ENCODE data around the gene KIF18A.

KIF18A gene

DNA sequence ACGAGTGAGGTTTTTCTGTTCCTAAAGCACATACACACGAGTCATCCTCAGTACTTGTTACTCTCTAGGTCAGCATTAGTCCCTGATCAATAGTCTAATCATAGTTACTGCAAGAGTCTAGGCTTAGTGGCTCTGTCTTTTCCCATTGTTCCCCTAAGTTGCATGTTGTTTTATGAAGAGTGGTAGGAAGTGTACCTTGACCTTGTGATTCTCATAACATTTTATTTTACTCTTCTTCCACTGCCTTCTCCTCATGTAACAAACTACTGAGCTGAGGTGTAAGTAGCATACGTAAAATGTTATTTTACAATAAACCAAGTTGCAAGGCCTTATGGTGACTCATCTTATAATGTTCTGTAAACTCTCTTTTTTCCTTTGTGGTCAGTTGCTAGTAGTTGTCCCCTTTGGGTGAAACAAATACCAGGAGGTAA, 15.2 kb upstream of the KIF18A start:
- H3K4me3 ChIP-seq (ENCODE audit: control insufficient read depth in 1 of 7, extremely low read depth in 1 of 7, insufficient read depth in 4 of 7, low read depth in 2 of 7, low read length in 6 of 7), result no peak overlapping the region
- WGBS (ENCODE audit: insufficient coverage), result no CpG with 5 or more reads among the region's 3 CpGs
- CTCF ChIA-PET, result interaction anchor here (1.7 kb wide), 1 partner anchor 12 kb away, joined by 5 read pairs; no protein-coding TSS in a partner anchor
- no peak for DNase-seq
- H3K27me3 ChIP-seq (replicated peaks in 2 of 5; ENCODE audit: control insufficient read depth in 4 of 5, insufficient read depth in 5 of 5, low read length in 4 of 5), result no peaks in the 10 kb centered on the region
- peaks cover 0 to 14% (median 5%) of the 10 kb centered on the region in 4 experiments for H3K36me3 ChIP-seq (ENCODE audit: control insufficient read depth in 4 of 4, insufficient read depth in 4 of 4, low read length in 3 of 4)
- no peaks in the 10 kb centered on the region for H3K4me1 ChIP-seq (ENCODE audit: control extremely low read depth in 1 of 4, control insufficient read depth in 4 of 4, insufficient read depth in 4 of 4, low read length in 3 of 4)
- POLR2A ChIA-PET, result no interaction called here
- no peaks in the 10 kb centered on the region for H3K9me3 ChIP-seq (ENCODE audit: control extremely low read depth in 1 of 5, control insufficient read depth in 4 of 5, insufficient read depth in 2 of 5, low read depth in 1 of 5, low read length in 4 of 5)
- H3K27ac ChIP-seq (ENCODE audit: insufficient read depth in 1 of 2, low read depth in 1 of 2, low read length in 2 of 2, poor library complexity in 1 of 2, severe bottlenecking in 2 of 2), result no peak overlapping the region

DNA sequence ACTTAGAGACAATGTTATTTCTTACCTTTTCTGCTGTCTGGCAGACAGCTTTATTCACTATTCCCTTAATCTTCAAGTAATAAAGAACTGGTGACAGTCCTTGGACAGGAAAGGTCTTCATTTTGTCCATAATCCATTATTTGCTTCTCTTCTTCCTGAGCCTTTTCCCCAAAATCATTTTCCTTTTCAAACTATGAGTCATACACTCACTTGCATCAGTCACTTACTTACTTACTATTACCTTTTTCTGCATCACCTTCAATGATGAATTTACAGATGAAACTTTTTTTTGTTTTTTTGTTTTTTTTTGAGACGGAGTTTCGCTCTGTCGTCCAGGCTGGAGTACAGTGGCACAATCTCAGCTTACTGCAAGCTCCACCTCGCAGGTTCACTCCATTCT, 9.8 kb upstream of the KIF18A start:
- no peak for DNase-seq
- no peak overlapping the region for H3K4me3 ChIP-seq (ENCODE audit: control insufficient read depth in 1 of 7, extremely low read depth in 1 of 7, insufficient read depth in 4 of 7, low read depth in 2 of 7, low read length in 6 of 7)
- H3K36me3 ChIP-seq (ENCODE audit: control insufficient read depth in 4 of 4, insufficient read depth in 4 of 4, low read length in 3 of 4), result peaks cover 3 to 15% (median 5%) of the 10 kb centered on the region in 4 experiments
- no peaks in the 10 kb centered on the region for H3K27me3 ChIP-seq (replicated peaks in 2 of 5; ENCODE audit: control insufficient read depth in 4 of 5, insufficient read depth in 5 of 5, low read length in 4 of 5)
- H3K9me3 ChIP-seq (ENCODE audit: control extremely low read depth in 1 of 5, control insufficient read depth in 4 of 5, insufficient read depth in 2 of 5, low read depth in 1 of 5, low read length in 4 of 5), result no peaks in the 10 kb centered on the region
- WGBS (ENCODE audit: insufficient coverage), result 100% methylated on average over 3 of the region's 4 CpGs
- H3K4me1 ChIP-seq (ENCODE audit: control extremely low read depth in 1 of 4, control insufficient read depth in 4 of 4, insufficient read depth in 4 of 4, low read length in 3 of 4), result no peaks in the 10 kb centered on the region
- ChIA-PET CTCF (interaction anchor here (1.3 kb wide), 1 partner anchor 10 kb away, joined by 4 read pairs; the partner anchor contains the start of genes KIF18A and METTL15), POLR2A (no interaction called here)
- H3K27ac ChIP-seq (ENCODE audit: insufficient read depth in 1 of 2, low read depth in 1 of 2, low read length in 2 of 2, poor library complexity in 1 of 2, severe bottlenecking in 2 of 2), result no peak overlapping the region

DNA sequence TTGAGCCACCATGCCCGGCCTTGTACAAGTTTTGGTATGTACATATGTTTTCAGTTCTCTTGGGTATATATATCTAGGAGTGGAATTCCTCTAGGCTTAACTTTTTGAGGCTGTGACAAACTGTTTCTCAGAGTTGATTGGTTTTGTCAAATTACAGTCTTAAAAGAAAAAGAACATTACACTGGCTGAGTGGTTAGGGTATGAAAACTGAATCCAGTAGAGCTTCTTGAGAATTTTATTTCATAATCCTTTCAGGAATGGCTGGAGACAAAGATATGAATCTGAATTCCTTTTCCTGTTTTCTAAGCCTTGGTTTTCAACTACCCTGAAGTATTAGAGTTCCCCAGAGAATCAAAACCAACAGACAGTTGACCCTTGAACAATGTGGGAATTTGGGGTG, 6.8 kb upstream of the KIF18A start:
- Histone ChIP-seq H3K36me3 (ENCODE audit: control insufficient read depth in 4 of 4, insufficient read depth in 4 of 4, low read length in 3 of 4) (peaks cover 3 to 15% (median 5%) of the 10 kb centered on the region in 4 experiments), H3K27ac (ENCODE audit: insufficient read depth in 1 of 2, low read depth in 1 of 2, low read length in 2 of 2, poor library complexity in 1 of 2, severe bottlenecking in 2 of 2) (no peak overlapping the region), H3K4me3 (ENCODE audit: control insufficient read depth in 1 of 7, extremely low read depth in 1 of 7, insufficient read depth in 4 of 7, low read depth in 2 of 7, low read length in 6 of 7) (no peak overlapping the region), H3K9me3 (ENCODE audit: control extremely low read depth in 1 of 5, control insufficient read depth in 4 of 5, insufficient read depth in 2 of 5, low read depth in 1 of 5, low read length in 4 of 5) (no peaks in the 10 kb centered on the region), H3K27me3 (replicated peaks in 2 of 5; ENCODE audit: control insufficient read depth in 4 of 5, insufficient read depth in 5 of 5, low read length in 4 of 5) (no peaks in the 10 kb centered on the region), H3K4me1 (ENCODE audit: control extremely low read depth in 1 of 4, control insufficient read depth in 4 of 4, insufficient read depth in 4 of 4, low read length in 3 of 4) (peaks cover 4 to 13% (median 7%) of the 10 kb centered on the region in 4 experiments)
- WGBS (ENCODE audit: insufficient coverage), result no CpG with 5 or more reads among the region's 1 CpG
- ChIA-PET POLR2A (no interaction called here), CTCF (no interaction called here)
- DNase-seq, result no peak

DNA sequence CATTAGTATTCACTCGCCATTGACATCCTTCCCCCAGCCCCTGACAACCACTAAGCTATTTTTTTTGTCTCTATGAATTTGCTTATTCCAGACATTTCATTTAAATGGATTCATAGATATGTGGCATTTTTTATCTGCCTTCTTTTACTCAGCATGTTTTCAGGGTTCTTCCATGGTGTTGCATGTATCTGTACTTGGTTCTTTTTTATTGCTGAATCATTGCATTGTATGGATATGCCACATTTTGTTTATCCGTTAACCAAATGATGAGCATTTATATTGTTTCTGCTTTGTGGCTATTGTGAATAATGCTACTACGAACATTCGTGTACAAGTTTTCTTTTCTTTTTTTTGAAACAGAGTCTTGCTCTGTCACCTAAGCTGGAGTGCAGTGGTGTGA, 6.2 kb upstream of the KIF18A start:
- H3K4me1 ChIP-seq (ENCODE audit: control extremely low read depth in 1 of 4, control insufficient read depth in 4 of 4, insufficient read depth in 4 of 4, low read length in 3 of 4), result peaks cover 6 to 20% (median 11%) of the 10 kb centered on the region in 4 experiments
- DNase-seq, result no peak
- 100% methylated on average over 2 of the region's 4 CpGs for WGBS (ENCODE audit: insufficient coverage)
- ChIA-PET CTCF (no interaction called here), POLR2A (no interaction called here)
- H3K27ac ChIP-seq (ENCODE audit: insufficient read depth in 1 of 2, low read depth in 1 of 2, low read length in 2 of 2, poor library complexity in 1 of 2, severe bottlenecking in 2 of 2), result no peak overlapping the region
- no peak overlapping the region for H3K4me3 ChIP-seq (ENCODE audit: control insufficient read depth in 1 of 7, extremely low read depth in 1 of 7, insufficient read depth in 4 of 7, low read depth in 2 of 7, low read length in 6 of 7)
- no peaks in the 10 kb centered on the region for H3K9me3 ChIP-seq (ENCODE audit: control extremely low read depth in 1 of 5, control insufficient read depth in 4 of 5, insufficient read depth in 2 of 5, low read depth in 1 of 5, low read length in 4 of 5)
- H3K27me3 ChIP-seq (replicated peaks in 2 of 5; ENCODE audit: control insufficient read depth in 4 of 5, insufficient read depth in 5 of 5, low read length in 4 of 5), result no peaks in the 10 kb centered on the region
- peaks cover 3 to 15% (median 5%) of the 10 kb centered on the region in 4 experiments for H3K36me3 ChIP-seq (ENCODE audit: control insufficient read depth in 4 of 4, insufficient read depth in 4 of 4, low read length in 3 of 4)

DNA sequence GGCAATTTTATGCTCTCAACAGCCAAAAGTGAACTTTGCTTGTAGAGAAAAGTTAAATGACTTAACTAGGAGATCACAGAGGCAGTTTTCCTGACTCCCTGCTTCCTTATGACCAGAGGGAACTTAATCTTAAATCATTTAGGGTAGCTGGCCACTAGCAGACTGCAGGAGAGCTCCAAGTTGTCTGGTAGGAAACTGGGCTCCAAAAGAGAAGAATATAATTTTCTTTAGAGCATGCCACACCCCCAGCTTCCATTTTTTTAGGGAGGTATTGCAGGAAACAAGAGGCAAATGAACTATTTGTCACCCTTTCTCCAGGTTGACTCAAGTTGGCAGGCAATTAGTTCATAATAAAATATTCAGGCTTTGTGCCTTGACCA, 2.9 kb upstream of the KIF18A start:
- Histone ChIP-seq H3K36me3 (ENCODE audit: control insufficient read depth in 4 of 4, insufficient read depth in 4 of 4, low read length in 3 of 4) (peaks cover 3 to 13% (median 3%) of the 10 kb centered on the region in 4 experiments), H3K4me3 (ENCODE audit: control insufficient read depth in 1 of 7, extremely low read depth in 1 of 7, insufficient read depth in 4 of 7, low read depth in 2 of 7, low read length in 6 of 7) (peak overlapping the region in 6 of 7 experiments; percentile 78 to 100 (median 93)), H3K27ac (ENCODE audit: insufficient read depth in 1 of 2, low read depth in 1 of 2, low read length in 2 of 2, poor library complexity in 1 of 2, severe bottlenecking in 2 of 2) (peak overlapping the region; percentile 94 to 99), H3K4me1 (ENCODE audit: control extremely low read depth in 1 of 4, control insufficient read depth in 4 of 4, insufficient read depth in 4 of 4, low read length in 3 of 4) (peaks cover 17 to 43% (median 29%) of the 10 kb centered on the region in 4 experiments), H3K9me3 (ENCODE audit: control extremely low read depth in 1 of 5, control insufficient read depth in 4 of 5, insufficient read depth in 2 of 5, low read depth in 1 of 5, low read length in 4 of 5) (no peaks in the 10 kb centered on the region), H3K27me3 (replicated peaks in 2 of 5; ENCODE audit: control insufficient read depth in 4 of 5, insufficient read depth in 5 of 5, low read length in 4 of 5) (no peaks in the 10 kb centered on the region)
- peak in 2 of 3 donors; percentile 34 to 35 for DNase-seq
- ChIA-PET CTCF (interaction anchor here (1.2 to 1.3 kb wide), 2 partner anchors 12 to 24 kb away, joined by 5 read pairs; no protein-coding TSS in a partner anchor), POLR2A (no interaction called here)

DNA sequence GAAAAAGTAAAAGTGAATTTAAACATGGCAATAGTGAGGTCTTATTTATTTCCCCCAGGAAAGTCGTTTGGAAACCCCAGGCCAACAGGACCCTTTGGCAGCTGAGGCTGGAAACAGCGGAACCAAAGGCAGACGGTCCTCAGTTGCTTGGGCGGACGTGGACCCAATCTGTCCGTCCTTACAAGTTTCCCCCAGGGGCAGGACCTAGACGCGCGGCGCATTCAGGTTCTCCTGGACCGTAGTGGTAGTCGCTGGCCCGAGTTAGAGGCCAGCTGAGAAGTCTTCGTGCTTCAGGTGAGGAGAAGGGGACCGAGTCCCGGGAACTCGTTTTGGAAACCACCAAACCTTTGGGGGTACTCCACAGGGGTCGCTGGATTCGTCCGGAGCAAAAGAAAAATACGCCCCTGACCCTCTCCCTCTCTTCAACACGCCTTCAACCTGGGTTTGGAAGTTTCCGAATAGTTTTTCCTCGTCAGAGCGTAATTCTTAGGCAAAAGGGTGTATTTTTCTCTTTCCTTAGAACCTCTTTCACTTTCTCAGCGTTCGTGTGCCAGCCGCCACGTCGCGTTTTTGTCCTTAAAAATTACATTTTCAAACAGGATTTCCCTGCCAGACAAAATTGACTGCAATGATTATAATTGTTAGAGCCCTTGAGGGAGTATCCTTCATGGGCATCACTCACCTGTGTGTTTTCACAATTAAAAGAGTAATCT, 2.3 kb upstream of the KIF18A start:
- Histone ChIP-seq H3K4me3 (ENCODE audit: control insufficient read depth in 1 of 7, extremely low read depth in 1 of 7, insufficient read depth in 4 of 7, low read depth in 2 of 7, low read length in 6 of 7) (peak overlapping the region; percentile 67 to 100 (median 91)), H3K4me1 (ENCODE audit: control extremely low read depth in 1 of 4, control insufficient read depth in 4 of 4, insufficient read depth in 4 of 4, low read length in 3 of 4) (peaks cover 17 to 44% (median 31%) of the 10 kb centered on the region in 4 experiments), H3K36me3 (ENCODE audit: control insufficient read depth in 4 of 4, insufficient read depth in 4 of 4, low read length in 3 of 4) (peaks cover 0 to 9% (median 3%) of the 10 kb centered on the region in 4 experiments), H3K27ac (ENCODE audit: insufficient read depth in 1 of 2, low read depth in 1 of 2, low read length in 2 of 2, poor library complexity in 1 of 2, severe bottlenecking in 2 of 2) (peak overlapping the region; percentile 94 to 99), H3K27me3 (replicated peaks in 2 of 5; ENCODE audit: control insufficient read depth in 4 of 5, insufficient read depth in 5 of 5, low read length in 4 of 5) (no peaks in the 10 kb centered on the region), H3K9me3 (ENCODE audit: control extremely low read depth in 1 of 5, control insufficient read depth in 4 of 5, insufficient read depth in 2 of 5, low read depth in 1 of 5, low read length in 4 of 5) (no peaks in the 10 kb centered on the region)
- POLR2A ChIA-PET, result interaction anchor here (1.1 kb wide), 1 partner anchor 13 kb away, joined by 3 read pairs; no protein-coding TSS in a partner anchor
- WGBS (ENCODE audit: insufficient coverage), result 0% methylated on average over 22 of the region's 31 CpGs
- peak; percentile 43 to 60 (median 52) for DNase-seq
- CTCF ChIA-PET, result interaction anchor here (1.2 to 1.3 kb wide), 2 partner anchors 13 to 24 kb away, joined by 5 read pairs; no protein-coding TSS in a partner anchor

DNA sequence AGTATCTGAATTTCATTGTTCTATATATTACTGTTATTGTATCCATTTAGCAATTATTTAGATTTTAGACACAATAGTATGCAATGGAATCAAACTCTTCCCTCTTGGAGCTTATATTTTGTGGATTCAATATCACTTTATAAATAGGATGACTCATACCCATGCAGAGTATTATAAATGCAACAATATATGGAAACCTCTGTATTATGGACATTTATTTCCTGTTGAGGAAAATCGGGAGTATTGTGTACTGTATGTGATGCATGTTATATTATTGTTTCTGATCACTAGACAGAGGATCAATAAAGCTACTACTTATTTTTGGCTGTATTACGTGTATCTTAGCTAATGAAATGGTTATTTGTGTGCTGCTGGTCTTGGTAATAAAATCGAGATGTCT, 1.0 kb upstream of the KIF18A start:
- Histone ChIP-seq H3K27ac (ENCODE audit: insufficient read depth in 1 of 2, low read depth in 1 of 2, low read length in 2 of 2, poor library complexity in 1 of 2, severe bottlenecking in 2 of 2) (peak overlapping the region; percentile 94 to 99), H3K4me1 (ENCODE audit: control extremely low read depth in 1 of 4, control insufficient read depth in 4 of 4, insufficient read depth in 4 of 4, low read length in 3 of 4) (peaks cover 17 to 44% (median 31%) of the 10 kb centered on the region in 4 experiments), H3K27me3 (replicated peaks in 2 of 5; ENCODE audit: control insufficient read depth in 4 of 5, insufficient read depth in 5 of 5, low read length in 4 of 5) (no peaks in the 10 kb centered on the region), H3K36me3 (ENCODE audit: control insufficient read depth in 4 of 4, insufficient read depth in 4 of 4, low read length in 3 of 4) (peaks cover 0 to 3% (median 3%) of the 10 kb centered on the region in 4 experiments), H3K9me3 (ENCODE audit: control extremely low read depth in 1 of 5, control insufficient read depth in 4 of 5, insufficient read depth in 2 of 5, low read depth in 1 of 5, low read length in 4 of 5) (no peaks in the 10 kb centered on the region), H3K4me3 (ENCODE audit: control insufficient read depth in 1 of 7, extremely low read depth in 1 of 7, insufficient read depth in 4 of 7, low read depth in 2 of 7, low read length in 6 of 7) (peak overlapping the region in 5 of 7 experiments; percentile 56 to 100 (median 89))
- WGBS (ENCODE audit: insufficient coverage), result 100% methylated on average over 1 of the region's 3 CpGs
- CTCF ChIA-PET, result no interaction called here
- POLR2A ChIA-PET, result interaction anchor here (1.1 kb wide), 1 partner anchor 12 kb away, joined by 3 read pairs; no protein-coding TSS in a partner anchor
- no peak for DNase-seq
